Measurements from ENCODE around the gene SMCO2. TPM values are rescaled to one million over a fixed set of nuclear protein-coding genes. Genes with fewer than 3 reads are reported as not detected.

Gene SMCO2
- total and polyA plus RNA-seq, 2 of the 13 experiments (the other 11 are each of a cell fraction or from before 2014, with no cell fraction given): 0.15 TPM; not detected in 1

- peaks cover 84% of the 10 kb centered on the region for H3K4me1 ChIP-seq (ENCODE audit: insufficient read depth, low read length)
- POLR2A ChIA-PET: interaction anchor here (5.1 kb wide), 1 partner anchor 24 kb away, joined by 65 read pairs; the partner anchor contains the start of gene PPFIBP1
These were observed 101.1 kb downstream of the SMCO2 start for GRCh38 chr12:27547592-27547991.

More at GRCh38 chr12:27547592-27547991, 101.1 kb downstream of the SMCO2 start:
- 68% methylated on average over 3 of the region's 5 CpGs for WGBS (ENCODE audit: low lambda C conversion rate)
- intact Hi-C loops (cut with micrococcal nuclease; ENCODE audit: unreplicated experiment): loop anchor here (5.0 kb wide), 1 partner anchor 90 kb away; no protein-coding TSS in a partner anchor
- no peak for DNase-seq (ENCODE audit: low spot score)
- no peak for ATAC-seq
- no peaks in the 10 kb centered on the region for H3K9me3 ChIP-seq (ENCODE audit: low read length)
- no peaks in the 10 kb centered on the region for H3K36me3 ChIP-seq (replicated peaks in 1 of 2; ENCODE audit: control insufficient read depth in 1 of 2, insufficient read depth in 2 of 2, low read length in 2 of 2)
- H3K4me2 ChIP-seq (ENCODE audit: low read depth, low read length): peak overlapping the region; percentile 69; the same call in 1 of the 2 replicates
- no peaks in the 10 kb centered on the region for H3K27me3 ChIP-seq (ENCODE audit: control insufficient read depth in 1 of 2, insufficient read depth in 2 of 2, low read length in 2 of 2)
- H3K79me2 ChIP-seq (ENCODE audit: insufficient read depth, low read length): peaks cover 23% of the 10 kb centered on the region
- TF ChIP-seq UBTF (CRISPR knock-in tag; IDR thresholded peaks at IDR 0.05): no peak
- TF ChIP-seq MAFK (conservative IDR thresholded peaks at IDR 0.05 in 1 of 2, IDR thresholded peaks at IDR 0.05 in 1 of 2; ENCODE audit: low read length in 2 of 2): peak in 1 of 2 experiments; percentile 29; a peak in 1 of 4 replicates
- H3K27ac ChIP-seq (ENCODE audit: extremely low read length, insufficient read depth, low read length): peak overlapping the region; percentile 86
- CTCF ChIA-PET (ENCODE audit: low intra/inter-chr PET ratio, low total read pairs): no interaction called here
- FAIRE-seq: no peak
- no TSS peak for BruUV-seq (replicated peaks)
- no peak overlapping the region for H3K9ac ChIP-seq (ENCODE audit: insufficient read depth, low read depth, low read length)
- no peak overlapping the region for H2AFZ ChIP-seq (ENCODE audit: low read length)
- H4K20me1 ChIP-seq (ENCODE audit: insufficient read depth, low read length): no peaks in the 10 kb centered on the region
- in situ Hi-C loops (cut with HindIII; ENCODE audit: extremely low pct_ligation_motif_present, low pct_unique_long_range_greater_than_20kb): no loop called here
- no peak overlapping the region for H3K4me3 ChIP-seq (replicated peaks in 1 of 3; ENCODE audit: insufficient read depth in 1 of 3, low read depth in 2 of 3, low read length in 3 of 3)

All from HepG2 (cell line).